ENCODE measurements around the gene NEK1. TPM values are rescaled to one million over a fixed set of nuclear protein-coding genes. Genes with fewer than 3 reads are reported as not detected.

Gene NEK1
- polyA plus RNA-seq, 1 of the 3 experiments (the other 2 are of a cell fraction): 2.0 TPM

DNA sequence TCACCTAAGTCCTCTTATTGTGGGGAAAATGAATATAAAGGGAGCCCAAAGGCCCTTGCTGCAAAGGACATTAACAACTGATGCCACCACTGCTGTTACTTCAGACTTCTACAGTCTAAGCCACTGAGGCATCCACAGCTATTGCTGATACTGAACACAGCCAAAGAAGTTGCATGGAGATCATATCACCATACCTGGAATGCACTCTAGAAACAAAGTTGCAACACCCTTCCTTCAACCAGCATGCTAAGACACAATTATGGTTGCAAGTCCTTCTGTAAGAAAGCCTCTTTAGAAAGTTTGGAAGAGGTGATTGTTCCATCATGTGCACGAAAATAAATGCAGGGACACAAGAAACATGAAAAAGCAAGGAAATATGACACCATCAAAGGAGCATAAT lies 236.0 kb downstream of the NEK1 start:
- Histone ChIP-seq H3K9ac (no peak overlapping the region), H2AFZ (ENCODE audit: low read depth) (no peak overlapping the region), H4K20me1 (ENCODE audit: insufficient read depth) (no peaks in the 10 kb centered on the region), H3K27ac (ENCODE audit: low read depth in 2 of 2, low read length in 1 of 2) (no peak overlapping the region), H3K9me2 (no peaks in the 10 kb centered on the region), H3K4me2 (no peak overlapping the region), H3K4me1 (ENCODE audit: control insufficient read depth in 1 of 2, insufficient read depth in 2 of 2, low read depth in 1 of 2, low read length in 1 of 2) (no peaks in the 10 kb centered on the region), H3K9me3 (peaks cover 16% of the 10 kb centered on the region), H3F3A (replicated peaks; ENCODE audit: insufficient read depth) (no peaks in the 10 kb centered on the region), H3K36me3 (replicated peaks in 1 of 2; ENCODE audit: control insufficient read depth in 1 of 2, insufficient read depth in 2 of 2, low read length in 1 of 2) (peaks cover 0 to 19% of the 10 kb centered on the region in 2 experiments), H3K79me2 (ENCODE audit: insufficient read depth) (no peaks in the 10 kb centered on the region), H3K4me3 (ENCODE audit: low read depth in 2 of 2, low read length in 1 of 2) (no peak overlapping the region), H3K27me3 (ENCODE audit: insufficient read depth) (no peaks in the 10 kb centered on the region)
- no peak for DNase-seq
- ChIA-PET CTCF (no interaction called here), POLR2A (no interaction called here)
- TF ChIP-seq RCOR1 (IDR thresholded peaks at IDR 0.05; ENCODE audit: low read length): no peak
- TF ChIP-seq NRF1 (IDR thresholded peaks at IDR 0.05; ENCODE audit: low read depth, low read length): no peak
- no peak for TF ChIP-seq GABPA (IDR thresholded peaks at IDR 0.05; ENCODE audit: low read depth)
- TF ChIP-seq POLR2AphosphoS5 (IDR thresholded peaks at IDR 0.05; ENCODE audit: low read depth, low read length): no peak
- TF ChIP-seq USF2 (IDR thresholded peaks at IDR 0.05; ENCODE audit: borderline replicate concordance, low read depth, low read length): no peak
- no peak for TF ChIP-seq MXI1 (IDR thresholded peaks at IDR 0.05; ENCODE audit: low read depth, low read length)
- no peak for TF ChIP-seq RFX5 (IDR thresholded peaks at IDR 0.05; ENCODE audit: low read length)
- TF ChIP-seq NFIC (IDR thresholded peaks at IDR 0.05; ENCODE audit: borderline replicate concordance): no peak
- no peak for TF ChIP-seq ZBTB33 (IDR thresholded peaks at IDR 0.05; ENCODE audit: borderline replicate concordance, low read depth)
- TF ChIP-seq EP300 (IDR thresholded peaks at IDR 0.05; ENCODE audit: borderline replicate concordance in 1 of 2, low read depth in 1 of 2, low read length in 1 of 2): no peak
- WGBS (ENCODE audit: low lambda C conversion rate): 17% methylated on average over 1 of the region's 1 CpG

DNA sequence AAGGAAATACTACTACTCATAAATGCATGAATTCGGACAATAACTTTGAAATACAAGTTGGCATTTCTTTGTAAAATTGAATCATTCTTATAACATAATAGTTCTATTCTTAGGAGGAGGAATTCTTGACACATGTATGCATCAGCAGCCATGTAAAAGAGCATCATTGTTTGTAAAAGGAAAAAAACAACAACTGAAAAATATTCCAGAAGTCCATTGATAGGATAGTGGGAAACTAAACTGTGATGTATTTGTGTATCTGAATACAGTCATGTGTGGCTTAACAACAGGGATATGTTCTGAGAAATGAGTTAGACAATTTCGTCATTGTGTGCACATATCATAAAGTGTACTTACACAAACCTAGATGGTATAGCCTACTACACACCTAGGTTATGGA lies 239.6 kb downstream of the NEK1 start:
- H3K79me2 ChIP-seq (ENCODE audit: insufficient read depth): no peaks in the 10 kb centered on the region
- peaks cover 6% of the 10 kb centered on the region for H3K9me3 ChIP-seq
- peaks cover 0 to 7% of the 10 kb centered on the region in 2 experiments for H3K36me3 ChIP-seq (replicated peaks in 1 of 2; ENCODE audit: control insufficient read depth in 1 of 2, insufficient read depth in 2 of 2, low read length in 1 of 2)
- ChIA-PET CTCF (no interaction called here), POLR2A (no interaction called here)
- no peaks in the 10 kb centered on the region for H3K9me2 ChIP-seq
- no peak overlapping the region for H3K9ac ChIP-seq
- no peak overlapping the region for H3K4me2 ChIP-seq
- no peaks in the 10 kb centered on the region for H3K4me1 ChIP-seq (ENCODE audit: control insufficient read depth in 1 of 2, insufficient read depth in 2 of 2, low read depth in 1 of 2, low read length in 1 of 2)
- no peak overlapping the region for H3K27ac ChIP-seq (ENCODE audit: low read depth in 2 of 2, low read length in 1 of 2)
- no peak overlapping the region for H2AFZ ChIP-seq (ENCODE audit: low read depth)
- H3K27me3 ChIP-seq (ENCODE audit: insufficient read depth): no peaks in the 10 kb centered on the region
- no peak for DNase-seq
- H3K4me3 ChIP-seq (ENCODE audit: low read depth in 2 of 2, low read length in 1 of 2): no peak overlapping the region
- no peaks in the 10 kb centered on the region for H3F3A ChIP-seq (replicated peaks; ENCODE audit: insufficient read depth)
- TF ChIP-seq MXI1 (IDR thresholded peaks at IDR 0.05; ENCODE audit: low read depth, low read length) (no peak), RFX5 (IDR thresholded peaks at IDR 0.05; ENCODE audit: low read length) (no peak), YY1 (IDR thresholded peaks at IDR 0.05; ENCODE audit: low read depth) (no peak), REST (IDR thresholded peaks at IDR 0.05; ENCODE audit: low read depth, low read length) (no peak), GATA2 (CRISPR knock-in tag; IDR thresholded peaks at IDR 0.05) (no peak), TEAD4 (IDR thresholded peaks at IDR 0.05; ENCODE audit: borderline replicate concordance, insufficient read depth) (no peak), EP300 (IDR thresholded peaks at IDR 0.05; ENCODE audit: borderline replicate concordance in 1 of 2, low read depth in 1 of 2, low read length in 1 of 2) (no peak), USF1 (IDR thresholded peaks at IDR 0.05; ENCODE audit: borderline replicate concordance, low read depth) (no peak), NFIC (IDR thresholded peaks at IDR 0.05; ENCODE audit: borderline replicate concordance) (no peak), JUND (IDR thresholded peaks at IDR 0.05) (no peak), MAX (IDR thresholded peaks at IDR 0.05; ENCODE audit: low read depth) (no peak), SIN3A (IDR thresholded peaks at IDR 0.05; ENCODE audit: borderline replicate concordance, low read depth, low read length) (no peak), FOSL2 (IDR thresholded peaks at IDR 0.05; ENCODE audit: borderline replicate concordance, low read depth) (no peak), PBX3 (IDR thresholded peaks at IDR 0.05) (no peak)
- 87% methylated on average over 2 of the region's 2 CpGs for WGBS (ENCODE audit: low lambda C conversion rate)
- no peaks in the 10 kb centered on the region for H4K20me1 ChIP-seq (ENCODE audit: insufficient read depth)
